Midbrain (tissue), 1 donor: ENCODE data around the gene RABEP2.
"Not testable (repeated sequence)": the region's sequence is repeated elsewhere in the genome, so short reads cannot be mapped to it uniquely, and the experiment has no call there.

Experiments
- DNase-seq: peaks from one replicate; lab custom pipeline; 2025; lab: John Stamatoyannopoulos, UW

RABEP2 gene

GRCh38 chr16:28903344-28904042 is 21.5 kb downstream of the RABEP2 start:
- DNase-seq, result no peak

- DNase-seq, result no peak
These were observed 22.1 kb downstream of the RABEP2 start for GRCh38 chr16:28902909-28903308.

GRCh38 chr16:28901862-28902261 is 23.2 kb downstream of the RABEP2 start:
- DNase-seq, result no peak

- DNase-seq, result no peak
These were observed 24.4 kb downstream of the RABEP2 start for GRCh38 chr16:28900601-28901000.

GRCh38 chr16:28899882-28900590 is 25.0 kb downstream of the RABEP2 start:
- no peak for DNase-seq

- no peak for DNase-seq
These were observed 26.1 kb downstream of the RABEP2 start for GRCh38 chr16:28898942-28899341.

GRCh38 chr16:28898266-28898665 is 26.8 kb downstream of the RABEP2 start:
- DNase-seq, result no peak

- DNase-seq, result no peak
These were observed 27.2 kb downstream of the RABEP2 start for GRCh38 chr16:28897826-28898225.

GRCh38 chr16:28895609-28896008 is 29.4 kb downstream of the RABEP2 start:
- no peak for DNase-seq

- no peak for DNase-seq
These were observed 31.7 kb downstream of the RABEP2 start for GRCh38 chr16:28893291-28893690.

- no peak for DNase-seq
These were observed 32.8 kb downstream of the RABEP2 start for GRCh38 chr16:28891964-28892890.

- not testable (repeated sequence) for DNase-seq
These were observed 34.7 kb downstream of the RABEP2 start for GRCh38 chr16:28890355-28890754.

GRCh38 chr16:28886945-28887344 is 38.1 kb downstream of the RABEP2 start:
- no peak for DNase-seq

GRCh38 chr16:28884045-28884444 is 41.0 kb downstream of the RABEP2 start:
- no peak for DNase-seq

- DNase-seq, result no peak
These were observed 41.6 kb downstream of the RABEP2 start for GRCh38 chr16:28883221-28883996.

GRCh38 chr16:28882551-28883160 is 42.4 kb downstream of the RABEP2 start:
- DNase-seq, result no peak

- DNase-seq, result not testable (repeated sequence)
These were observed 43.5 kb downstream of the RABEP2 start for GRCh38 chr16:28881565-28881964.

- no peak for DNase-seq
These were observed 44.1 kb downstream of the RABEP2 start for GRCh38 chr16:28880955-28881354.

- no peak for DNase-seq
These were observed 44.5 kb downstream of the RABEP2 start for GRCh38 chr16:28880589-28880915.

- peak; percentile 88 for DNase-seq
These were observed 45.0 kb downstream of the RABEP2 start for GRCh38 chr16:28879841-28880588.
